DMS 273 (cell line): ENCODE measurements around the gene ACKR2.
A peak's percentile ranks its signal among the peaks of the same experiment; 100 is the strongest.

Source experiments
- DNase-seq: peaks from one replicate; lab custom pipeline; 2025; ENCODE audit not compliant: unreplicated experiment; lab: John Stamatoyannopoulos, UW

ACKR2 gene

GRCh38 chr3:42884324-42884723 lies 75.1 kb downstream of the ACKR2 start:
- DNase-seq: no peak

GRCh38 chr3:42886294-42886822 lies 77.1 kb downstream of the ACKR2 start:
- no peak for DNase-seq

GRCh38 chr3:42887084-42887483 lies 77.8 kb downstream of the ACKR2 start:
- no peak for DNase-seq

GRCh38 chr3:42891042-42891441 lies 81.8 kb downstream of the ACKR2 start:
- DNase-seq: no peak

- DNase-seq: no peak
Measured at GRCh38 chr3:42892169-42892568, 82.9 kb downstream of the ACKR2 start.

- DNase-seq: no peak
Measured at GRCh38 chr3:42892807-42893206, 83.6 kb downstream of the ACKR2 start.

- DNase-seq: no peak
Measured at GRCh38 chr3:42894698-42895579, 85.7 kb downstream of the ACKR2 start.

GRCh38 chr3:42895580-42895868 lies 86.3 kb downstream of the ACKR2 start:
- no peak for DNase-seq

- peak; percentile 26 for DNase-seq
Measured at GRCh38 chr3:42898896-42899675, 89.8 kb downstream of the ACKR2 start.

- DNase-seq: peak; percentile 48
Measured at GRCh38 chr3:42900226-42901072, 91.2 kb downstream of the ACKR2 start.

GRCh38 chr3:42901073-42901415 lies 91.8 kb downstream of the ACKR2 start:
- DNase-seq: peak; percentile 60

- no peak for DNase-seq
Measured at GRCh38 chr3:42902257-42902656, 93.0 kb downstream of the ACKR2 start.

GRCh38 chr3:42904076-42904475 lies 94.8 kb downstream of the ACKR2 start:
- DNase-seq: no peak

GRCh38 chr3:42905740-42906069 lies 96.5 kb downstream of the ACKR2 start:
- no peak for DNase-seq

GRCh38 chr3:42906070-42906847 lies 97.0 kb downstream of the ACKR2 start, which contains the start of gene ZNF662:
TSS of gene ZNF662 (plus strand) at chr3:42906142. CDS start at chr3:42908115, 1,973 bp downstream.
- DNase-seq: no peak

- DNase-seq: no peak
Measured at GRCh38 chr3:42906848-42907183, 97.6 kb downstream of the ACKR2 start.

- DNase-seq: no peak
Measured at GRCh38 chr3:42908675-42909074, 99.4 kb downstream of the ACKR2 start.

GRCh38 chr3:42911551-42911950 lies 102.3 kb downstream of the ACKR2 start:
- peak; percentile 1 for DNase-seq

- no peak for DNase-seq
Measured at GRCh38 chr3:42914771-42915515, 105.7 kb downstream of the ACKR2 start.
